Adrenal gland (tissue), 12 donors: ENCODE data around the gene CERS4. TPM values are rescaled to one million over a fixed set of nuclear protein-coding genes. Genes with fewer than 3 reads are reported as not detected.

Source experiments
- DNase-seq, 7 donors: peaks; one replicate each; pipeline ENCODE4 v3.0.0-alpha.2; 2019 to 2020
- H3K27ac ChIP-seq, 5 donors: fragments of 200-600 bp; sonication (generic) in 4 of 5; 1 replicate in 3 of 5; 2 replicates in 2 of 5; pipeline versions ENCODE4 v1.5.1 to v1.8.0; 2016 to 2020; ENCODE audit warnings: mild to moderate bottlenecking in 1 of 5
- H3K27me3 ChIP-seq: fragments of 200-600 bp; 2 replicates; pipeline ENCODE4 v1.8.0; 2021
- H3K36me3 ChIP-seq, 2 donors: fragments of 200-600 bp; replicated peaks in 1 of 2; 1 replicate in 1 of 2; 2 replicates in 1 of 2; pipeline versions ENCODE4 v1.5.1 to v1.8.0; 2018 to 2022
- H3K4me1 ChIP-seq, 2 donors: fragments of 200-600 bp; replicated peaks in 1 of 2; 1 replicate in 1 of 2; 2 replicates in 1 of 2; pipeline versions ENCODE4 v1.5.1 to v1.8.0; 2018 to 2021
- H3K4me3 ChIP-seq, 4 donors: fragments of 200-600 bp; sonication (generic) in 3 of 4; one replicate each; pipeline ENCODE4 v1.5.1; 2016 to 2018
- H3K9me3 ChIP-seq, 3 donors: fragments of 200-600 bp; sonication (generic) in 1 of 3; replicated peaks in 1 of 3; 1 replicate in 2 of 3; 2 replicates in 1 of 3; pipeline versions ENCODE4 v1.5.1 to v1.8.0; 2016 to 2021
- CTCF ChIP-seq, 6 experiments: fragments of 450-650 bp in 4 of 6; fragments of 200-600 bp in 2 of 6; sonication (generic) in 1 of 6; IDR thresholded peaks; 1 replicate in 5 of 6; 2 replicates in 1 of 6; pipeline versions ENCODE4 v1.5.1 to v1.8.0; 2016 to 2021; ENCODE audit warnings: antibody characterized with exemption in 6 of 6, mild to moderate bottlenecking in 2 of 6, moderate library complexity in 1 of 6
- POLR2A ChIP-seq, 2 donors: fragments of 450-650 bp; IDR thresholded peaks; one replicate each; pipeline ENCODE4 v1.6.1; 2017; ENCODE audit warnings: antibody characterized with exemption in 2 of 2, mild to moderate bottlenecking in 2 of 2, moderate library complexity in 1 of 2
- WGBS, 4 donors: extraction: QIAGEN DNeasy Blood & Tissue Kit in 2 of 4; methylation state at CpG; one replicate each; pipeline versions ENCODE4 v1.1.5 to v1.1.7; 2013 to 2017; 5-methylcytosine and 5-hydroxymethylcytosine counted together
- intact Hi-C, 2 donors: fragments of 100-400 bp; cut with DNase I; formaldehyde crosslinking; loops; one replicate each; pipeline versions ENCODE4 v1.14.1 to v1.15.0; 2022 to 2023
- polyA plus RNA-seq, 3 donors: library from polyadenylated mRNA; stranded (reverse); fragments of 200-250 nt in 2 of 3; fragments of 350-450 nt in 1 of 3; fragmentation: Illumina TruSeq in 1 of 3; extraction: RNeasy Lipid Tissue Mini Kit (QIAGEN cat#74804) in 1 of 3; gene quantifications; one replicate each; pipeline ENCODE4 v1.2.3, GENCODE V29; 2013 to 2014
- total RNA-seq, 9 donors: library from RNA; depleted of rRNA in 4 of 9; stranded (reverse); fragments of >200 nt in 4 of 9; fragments of 120-200 nt in 1 of 9; fragmentation: NEBNext Ultra II Directional in 1 of 9; extraction: Animal tissue kit (Norgen Biotek cat#: 25700) in 1 of 9; gene quantifications; one replicate each; pipeline versions ENCODE4 v1.1.0 to v1.2.4, GENCODE V29; 2013 to 2023
- donor health status: healthy with polysubstance abuse.
- donor health status: Bipolar disorder and iron deficiency.
- donor health status: DM: yes; HTN: yes; CAD: no.
- donor health status: DM: no; HTN: no; CAD: no.
- donor health status: DM: no; HTN: no; CAD: no.
- donor health status: DM: yes; HTN: yes; CAD: no.

Gene CERS4
- total and polyA plus RNA-seq, 12 donors = 5.5 to 64.4 (median 30.2) TPM

- WGBS, 4 donors = 64 to 69% (median 68%) methylated on average over 4 to 17 of the region's 17 CpGs
- intact Hi-C loops = no loop called here
- peak overlapping the region in 1 of 5 donors; percentile 21 for H3K27ac ChIP-seq
- TF ChIP-seq POLR2A (IDR thresholded peaks at IDR 0.05) (no peak), CTCF (IDR thresholded peaks at IDR 0.05) (no peak)
- H3K4me1 ChIP-seq = peaks cover 15 to 22% of the 10 kb centered on the region in 2 donors
- H3K27me3 ChIP-seq = no peaks in the 10 kb centered on the region
- H3K9me3 ChIP-seq = no peaks in the 10 kb centered on the region
- DNase-seq = peak in 6 of 7 donors; percentile 2 to 51 (median 17)
- H3K36me3 ChIP-seq = peaks cover 0 to 10% of the 10 kb centered on the region in 2 donors
- no peak overlapping the region for H3K4me3 ChIP-seq
Observed at GRCh38 chr19:8306235-8307054, 97.3 kb downstream of the CERS4 start.

- peak overlapping the region in 2 of 4 donors; percentile 47 to 59 for H3K4me3 ChIP-seq
- peak overlapping the region in 3 of 5 donors; percentile 75 to 82 (median 80) for H3K27ac ChIP-seq
- no peaks in the 10 kb centered on the region for H3K27me3 ChIP-seq
- no peaks in the 10 kb centered on the region for H3K9me3 ChIP-seq
- WGBS, 4 donors = 7 to 18% (median 12%) methylated on average over 13 to 24 of the region's 24 CpGs
- intact Hi-C loops = no loop called here
- DNase-seq = peak in 6 of 7 donors; percentile 28 to 58 (median 36)
- TF ChIP-seq CTCF (IDR thresholded peaks at IDR 0.05) = no peak
- TF ChIP-seq POLR2A (IDR thresholded peaks at IDR 0.05) = no peak
- peaks cover 0 to 16% of the 10 kb centered on the region in 2 donors for H3K36me3 ChIP-seq
- peaks cover 15 to 22% of the 10 kb centered on the region in 2 donors for H3K4me1 ChIP-seq
Observed at GRCh38 chr19:8307400-8307964, 98.3 kb downstream of the CERS4 start.

GRCh38 chr19:8307965-8308866 lies 99.0 kb downstream of the CERS4 start, which contains the start of gene CD320:
Gene CD320, minus strand, starts transcription at chr19:8308358. Its CDS starts 68 bp downstream, at chr19:8308290.
- Histone ChIP-seq H3K27me3 (no peaks in the 10 kb centered on the region), H3K36me3 (peaks cover 0 to 19% of the 10 kb centered on the region in 2 donors), H3K4me3 (peak within 1 kb of the TSS in 2 of 4 donors; percentile 47 to 59), H3K27ac (peak within 1 kb of the TSS in 4 of 5 donors; percentile 67 to 82 (median 78)), H3K9me3 (no peaks in the 10 kb centered on the region), H3K4me1 (peaks cover 15 to 22% of the 10 kb centered on the region in 2 donors)
- DNase-seq = peak; percentile 90 to 93 (median 91)
- WGBS, 4 donors = 0 to 1% (median 1%) methylated on average over 27 to 62 of the region's 63 CpGs
- intact Hi-C loops = no loop called here
- no peak for TF ChIP-seq CTCF (IDR thresholded peaks at IDR 0.05)
- no peak for TF ChIP-seq POLR2A (IDR thresholded peaks at IDR 0.05)
